ENCODE results near the gene SLCO4A1.

DNA sequence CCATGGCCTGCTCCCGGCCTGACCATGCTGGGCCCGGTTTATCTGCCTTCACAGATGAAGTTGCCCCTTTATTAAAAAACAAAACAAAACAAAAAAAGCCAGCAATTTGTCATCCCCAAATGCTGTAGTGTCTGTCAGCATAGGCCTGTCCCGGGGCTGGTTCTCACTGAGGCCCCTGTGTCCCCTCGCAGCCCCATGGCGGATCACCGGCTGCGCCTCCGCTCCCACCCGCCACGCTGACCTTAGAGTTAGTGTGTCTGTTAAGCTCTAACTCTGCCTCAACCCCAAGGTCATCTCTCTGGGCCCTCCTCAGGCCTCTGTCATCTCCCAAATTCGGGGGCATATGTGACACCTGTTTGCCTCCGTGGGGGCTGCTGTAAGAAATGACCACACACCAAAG, 11.1 kb downstream of the SLCO4A1 start:
- TF ChIP-seq POLR2A (conservative IDR thresholded peaks at IDR 0.05) (no peak), XRCC4 (IDR thresholded peaks at IDR 0.05; ENCODE audit: extremely low read depth, insufficient read depth, insufficient read length) (no peak), EP300 (IDR thresholded peaks at IDR 0.05; ENCODE audit: low read length) (no peak), FOXM1 (IDR thresholded peaks at IDR 0.05; ENCODE audit: low read depth) (no peak), FOXM1 (CRISPR knock-in tag; IDR thresholded peaks at IDR 0.05; ENCODE audit: low read depth) (no peak), SREBF2 (CRISPR knock-in tag; IDR thresholded peaks at IDR 0.05) (no peak), ZNF644 (tag; IDR thresholded peaks at IDR 0.05; ENCODE audit: low read depth) (no peak)

Measured in K562 (cell line).